ENCODE data around the gene DNAH5.
"Not testable (repeated sequence)": the region's sequence is repeated elsewhere in the genome, so short reads cannot be mapped to it uniquely, and the experiment has no call there.

The DNAH5 gene
- total RNA-seq: 0 reads per million in 2 donors

GRCh38 chr5:13944560-13945199 lies at the start of gene DNAH5:
Gene DNAH5, minus strand, starts transcription at chr5:13944688. Its CDS starts 250 bp downstream, at chr5:13944438.
- DNase-seq: no peak

GRCh38 chr5:13993926-13994325 lies 49.4 kb upstream of the DNAH5 start:
- DNase-seq: no peak

- DNase-seq: no peak
Observed at GRCh38 chr5:13992795-13993194, 48.3 kb upstream of the DNAH5 start.

GRCh38 chr5:13991365-13991764 lies 46.9 kb upstream of the DNAH5 start:
- no peak for DNase-seq

GRCh38 chr5:13990896-13991295 lies 46.4 kb upstream of the DNAH5 start:
- no peak for DNase-seq

- no peak for DNase-seq
Observed at GRCh38 chr5:13989832-13990231, 45.3 kb upstream of the DNAH5 start.

GRCh38 chr5:13987843-13988464 lies 43.5 kb upstream of the DNAH5 start:
- DNase-seq: peak in 1 of 5 experiments; percentile 23

- no peak for DNase-seq
Observed at GRCh38 chr5:13985731-13986418, 41.4 kb upstream of the DNAH5 start.

GRCh38 chr5:13984888-13985287 lies 40.4 kb upstream of the DNAH5 start:
- not testable (repeated sequence) for DNase-seq

GRCh38 chr5:13976867-13977830 lies 32.7 kb upstream of the DNAH5 start:
- no peak for DNase-seq

- DNase-seq: no peak
Observed at GRCh38 chr5:13976223-13976622, 31.7 kb upstream of the DNAH5 start.

GRCh38 chr5:13975246-13975645 lies 30.8 kb upstream of the DNAH5 start:
- DNase-seq: no peak

- no peak for DNase-seq
Observed at GRCh38 chr5:13973724-13974123, 29.2 kb upstream of the DNAH5 start.

- DNase-seq: no peak
Observed at GRCh38 chr5:13972029-13972428, 27.5 kb upstream of the DNAH5 start.

GRCh38 chr5:13957032-13957645 lies 12.7 kb upstream of the DNAH5 start:
- peak in 1 of 5 experiments; percentile 8 for DNase-seq

- no peak for DNase-seq
Observed at GRCh38 chr5:13956471-13956870, 12.0 kb upstream of the DNAH5 start.

- DNase-seq: no peak
Observed at GRCh38 chr5:13955896-13956295, 11.4 kb upstream of the DNAH5 start.

GRCh38 chr5:13946111-13946510 lies 1.6 kb upstream of the DNAH5 start:
- no peak for DNase-seq

- no peak for DNase-seq
Observed at GRCh38 chr5:13945271-13945670, 783 bp upstream of the DNAH5 start.

GRCh38 chr5:13943676-13944075 lies 812 bp downstream of the DNAH5 start:
- DNase-seq: no peak

GRCh38 chr5:13941468-13941867 lies 3.0 kb downstream of the DNAH5 start:
- DNase-seq: no peak

- no peak for DNase-seq
Observed at GRCh38 chr5:13939638-13940037, 4.8 kb downstream of the DNAH5 start.
